Omental fat pad (tissue), 4 donors: ENCODE results near the gene TRAPPC12. TPM values are rescaled to one million over a fixed set of nuclear protein-coding genes. Genes with fewer than 3 reads are reported as not detected.

ENCODE experiments used
- ATAC-seq: fragments of 150-250 bp; one replicate; pipeline ENCODE4 v1.9.1; 2016; ENCODE audit warnings: mild to moderate bottlenecking, moderate library complexity; ENCODE audit not compliant: low FRiP score
- DNase-seq: peaks from one replicate; pipeline ENCODE4 v3.0.0-alpha.2; 2019; ENCODE audit warnings: low spot score
- CTCF ChIP-seq, 3 donors: fragments of 450-650 bp; IDR thresholded peaks; one replicate each; pipeline ENCODE4 v1.5.1; 2016 to 2017; ENCODE audit warnings: antibody characterized with exemption in 3 of 3, mild to moderate bottlenecking in 3 of 3, moderate library complexity in 2 of 3
- total RNA-seq, 4 donors: library from RNA; depleted of rRNA; stranded (reverse); fragments of >200 nt; gene quantifications; one replicate each; pipeline ENCODE4 v1.1.0, GENCODE V29; 2016

Gene TRAPPC12
- total RNA-seq, 4 donors from 2014 or later: 39.3 to 92.1 (median 53.9) TPM

- ATAC-seq (no peak), DNase-seq (no peak)
- no peak for TF ChIP-seq CTCF (IDR thresholded peaks at IDR 0.05)
Measured at GRCh38 chr2:3387011-3387410, 7.5 kb downstream of the TRAPPC12 start.

DNA sequence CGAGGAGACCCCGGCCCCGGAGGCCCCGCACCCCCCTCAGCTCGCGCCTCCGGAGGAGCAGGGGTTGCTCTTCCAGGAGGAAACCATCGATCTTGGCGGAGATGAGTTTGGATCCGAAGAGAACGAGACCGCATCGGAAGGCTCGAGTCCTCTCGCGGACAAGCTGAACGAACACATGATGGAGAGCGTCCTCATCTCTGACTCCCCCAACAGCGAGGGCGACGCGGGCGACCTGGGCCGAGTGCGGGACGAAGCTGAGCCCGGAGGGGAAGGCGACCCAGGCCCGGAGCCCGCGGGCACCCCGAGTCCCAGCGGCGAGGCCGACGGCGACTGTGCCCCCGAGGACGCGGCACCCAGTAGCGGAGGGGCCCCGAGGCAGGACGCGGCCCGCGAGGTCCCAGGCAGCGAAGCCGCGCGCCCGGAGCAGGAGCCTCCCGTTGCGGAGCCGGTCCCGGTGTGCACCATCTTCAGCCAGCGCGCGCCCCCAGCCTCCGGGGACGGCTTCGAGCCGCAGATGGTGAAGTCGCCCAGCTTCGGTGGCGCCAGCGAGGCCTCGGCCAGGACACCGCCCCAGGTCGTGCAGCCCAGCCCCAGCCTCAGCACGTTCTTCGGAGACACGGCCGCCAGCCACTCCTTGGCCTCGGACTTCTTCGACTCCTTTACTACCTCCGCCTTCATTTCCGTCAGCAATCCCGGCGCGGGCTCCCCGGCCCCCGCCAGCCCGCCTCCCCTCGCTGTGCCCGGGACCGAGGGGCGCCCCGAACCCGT is 8.3 kb downstream of the TRAPPC12 start:
- no peak for TF ChIP-seq CTCF (IDR thresholded peaks at IDR 0.05)
- ATAC-seq (no peak), DNase-seq (no peak)

DNA sequence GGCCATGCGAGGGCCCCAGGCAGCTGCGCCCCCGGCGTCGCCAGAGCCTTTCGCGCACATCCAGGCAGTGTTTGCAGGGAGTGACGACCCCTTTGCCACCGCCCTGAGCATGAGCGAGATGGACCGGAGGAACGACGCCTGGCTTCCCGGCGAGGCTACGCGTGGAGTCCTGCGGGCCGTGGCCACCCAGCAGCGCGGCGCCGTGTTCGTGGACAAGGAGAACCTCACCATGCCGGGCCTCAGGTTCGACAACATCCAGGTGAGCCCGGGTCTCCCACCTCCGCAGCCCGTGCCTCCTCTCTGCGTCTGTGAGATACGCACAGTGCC is 8.9 kb downstream of the TRAPPC12 start:
- DNase-seq: no peak
- TF ChIP-seq CTCF (IDR thresholded peaks at IDR 0.05): no peak
- ATAC-seq: no peak

GRCh38 chr2:3389193-3389592 is 9.7 kb downstream of the TRAPPC12 start:
- DNase-seq: no peak
- TF ChIP-seq CTCF (IDR thresholded peaks at IDR 0.05): no peak
- no peak for ATAC-seq

DNA sequence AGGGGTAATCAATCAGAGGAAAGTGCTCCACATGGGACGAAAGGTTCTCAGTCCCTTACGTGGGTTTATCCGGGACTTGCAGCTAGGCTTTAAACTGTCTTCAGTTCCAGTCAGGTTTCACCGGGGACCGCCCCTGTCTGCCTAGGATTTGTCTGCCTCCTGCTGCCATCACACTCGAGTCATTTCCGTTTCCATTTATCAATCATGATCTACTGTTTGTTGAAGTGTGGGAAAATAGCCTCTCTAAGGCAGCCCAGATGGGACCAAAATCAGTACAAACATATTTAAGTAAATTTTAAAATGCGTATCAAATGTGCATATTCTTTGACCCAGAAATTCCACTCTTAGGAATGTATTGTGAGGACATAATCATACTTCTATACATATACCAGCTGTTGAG is 10.5 kb downstream of the TRAPPC12 start:
- no peak for TF ChIP-seq CTCF (IDR thresholded peaks at IDR 0.05)
- ATAC-seq (no peak), DNase-seq (no peak)

GRCh38 chr2:3392216-3392615 is 12.7 kb downstream of the TRAPPC12 start:
- TF ChIP-seq CTCF (IDR thresholded peaks at IDR 0.05): no peak
- DNase-seq (no peak), ATAC-seq (no peak)

- no peak for ATAC-seq
Measured at GRCh38 chr2:3396920-3397559, 17.5 kb downstream of the TRAPPC12 start.

More at GRCh38 chr2:3396920-3397559, 17.5 kb downstream of the TRAPPC12 start:
- no peak for TF ChIP-seq CTCF (IDR thresholded peaks at IDR 0.05)
- no peak for DNase-seq
